NK-92 (cell line): Measurements from ENCODE around the gene TNNC1.
A peak's percentile ranks its signal among the peaks of the same experiment; 100 is the strongest.

Source experiments
- DNase-seq: peaks from one replicate; lab custom pipeline; 2025; ENCODE audit not compliant: unreplicated experiment; lab: John Stamatoyannopoulos, UW

Gene TNNC1

GRCh38 chr3:52458770-52459545 lies 5.1 kb upstream of the TNNC1 start:
- no peak for DNase-seq

GRCh38 chr3:52458031-52458760 lies 4.4 kb upstream of the TNNC1 start:
- no peak for DNase-seq

DNA sequence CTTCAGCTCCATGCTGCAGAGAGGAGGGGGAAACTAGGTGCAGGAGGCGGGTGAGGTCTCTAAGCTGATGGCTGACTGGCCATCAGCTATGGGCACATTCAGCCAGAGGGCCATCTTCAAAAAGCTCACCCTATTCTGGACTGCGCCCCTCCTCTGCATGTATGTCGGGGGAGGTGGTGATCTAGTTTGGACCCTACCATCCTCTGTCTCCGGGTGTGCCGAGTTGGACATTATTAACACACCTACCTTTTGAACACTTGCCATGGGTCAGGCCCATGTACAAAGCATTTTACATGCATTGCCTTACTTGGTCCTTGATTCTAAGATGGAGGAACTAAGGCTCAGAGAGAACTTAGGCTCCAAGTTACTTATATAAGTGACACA lies 3.0 kb upstream of the TNNC1 start:
- no peak for DNase-seq

- DNase-seq: no peak
Measured at GRCh38 chr3:52456169-52456799, 2.4 kb upstream of the TNNC1 start.

DNA sequence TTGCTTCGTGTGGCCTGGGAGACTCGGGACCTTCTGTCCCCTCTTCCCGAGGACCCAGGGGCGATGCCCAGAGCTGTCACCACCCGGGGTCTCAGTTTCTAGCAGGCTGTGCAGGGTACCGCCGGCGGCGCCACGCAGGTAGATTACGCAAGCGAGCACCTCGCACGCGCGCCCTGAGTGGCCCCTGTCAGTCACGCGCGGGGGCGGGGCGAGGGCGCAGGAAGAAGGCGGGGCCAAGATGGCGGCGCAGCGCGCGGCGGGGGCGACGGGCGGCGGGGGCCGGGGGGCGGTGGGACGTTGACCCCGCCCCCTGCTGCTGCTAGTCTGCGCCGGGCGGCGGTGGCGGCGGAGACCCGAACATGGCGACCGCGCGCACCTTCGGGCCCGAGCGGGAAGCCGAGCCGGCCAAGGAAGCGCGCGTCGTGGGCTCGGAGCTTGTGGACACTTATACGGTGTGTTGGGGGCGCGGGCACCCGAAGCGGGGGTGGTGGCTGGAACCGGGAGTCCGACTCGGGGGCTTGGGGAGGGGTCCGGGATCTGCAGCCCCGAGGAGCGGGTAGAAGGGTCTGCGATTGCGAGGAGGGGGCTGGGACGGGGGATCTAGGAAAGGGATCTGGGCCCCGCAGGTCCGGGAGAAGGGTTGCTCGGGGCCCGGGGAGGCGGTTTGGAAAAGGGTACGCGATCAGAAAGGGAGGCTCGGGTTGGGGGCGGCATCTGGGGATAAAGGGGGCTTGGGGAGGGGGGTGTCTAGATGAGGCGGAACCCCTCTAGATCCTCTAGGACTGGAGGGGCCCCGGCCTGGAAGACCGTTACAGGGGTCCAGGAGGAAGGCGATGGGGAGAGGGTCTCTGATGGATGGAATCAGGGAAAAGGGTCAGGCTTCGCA lies 1.7 kb upstream of the TNNC1 start, which contains the start of gene NISCH:
NISCH (plus strand) TSS at position 322 of the 886 bp plus-strand sequence; CDS start at position 360, 38 bp downstream.
- DNase-seq: peak; percentile 71

- no peak for DNase-seq
Measured at GRCh38 chr3:52454938-52455282, 1.1 kb upstream of the TNNC1 start.

- no peak for DNase-seq
Measured at GRCh38 chr3:52454250-52454937, 553 bp upstream of the TNNC1 start.

DNA sequence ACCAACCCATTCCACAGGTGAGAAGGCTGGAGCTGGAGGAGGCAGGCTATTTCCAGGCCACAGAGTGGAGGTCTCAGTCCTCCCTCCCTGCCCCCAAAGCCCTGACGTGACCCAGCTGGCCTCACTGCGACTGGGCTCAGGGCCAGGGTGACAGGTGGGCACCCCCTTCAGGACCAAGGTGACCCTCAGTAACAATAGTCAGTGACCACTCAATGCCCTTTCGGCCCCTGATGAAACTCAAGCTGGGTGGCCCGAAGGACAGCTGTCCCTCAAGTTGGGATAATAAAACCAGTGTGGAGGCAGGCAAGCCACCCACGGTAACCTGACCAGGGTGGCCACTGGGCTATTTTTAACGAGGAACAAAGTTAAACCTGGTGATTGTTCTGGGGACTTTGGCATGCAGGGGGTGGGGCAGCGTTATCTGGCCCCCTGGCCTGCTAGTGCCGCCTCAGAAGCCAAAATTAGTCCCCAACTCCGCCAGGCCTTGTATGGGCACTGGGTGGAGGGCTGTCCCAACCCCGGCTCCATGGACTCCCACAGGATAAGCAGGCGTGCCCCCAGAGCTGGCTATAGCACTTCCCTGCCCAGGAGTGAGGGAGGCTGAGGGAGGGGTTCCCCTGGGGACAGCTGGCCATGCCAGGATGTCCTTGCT lies 1.1 kb downstream of the TNNC1 start:
- no peak for DNase-seq

- DNase-seq: no peak
Measured at GRCh38 chr3:52452126-52452525, 1.7 kb downstream of the TNNC1 start.

DNA sequence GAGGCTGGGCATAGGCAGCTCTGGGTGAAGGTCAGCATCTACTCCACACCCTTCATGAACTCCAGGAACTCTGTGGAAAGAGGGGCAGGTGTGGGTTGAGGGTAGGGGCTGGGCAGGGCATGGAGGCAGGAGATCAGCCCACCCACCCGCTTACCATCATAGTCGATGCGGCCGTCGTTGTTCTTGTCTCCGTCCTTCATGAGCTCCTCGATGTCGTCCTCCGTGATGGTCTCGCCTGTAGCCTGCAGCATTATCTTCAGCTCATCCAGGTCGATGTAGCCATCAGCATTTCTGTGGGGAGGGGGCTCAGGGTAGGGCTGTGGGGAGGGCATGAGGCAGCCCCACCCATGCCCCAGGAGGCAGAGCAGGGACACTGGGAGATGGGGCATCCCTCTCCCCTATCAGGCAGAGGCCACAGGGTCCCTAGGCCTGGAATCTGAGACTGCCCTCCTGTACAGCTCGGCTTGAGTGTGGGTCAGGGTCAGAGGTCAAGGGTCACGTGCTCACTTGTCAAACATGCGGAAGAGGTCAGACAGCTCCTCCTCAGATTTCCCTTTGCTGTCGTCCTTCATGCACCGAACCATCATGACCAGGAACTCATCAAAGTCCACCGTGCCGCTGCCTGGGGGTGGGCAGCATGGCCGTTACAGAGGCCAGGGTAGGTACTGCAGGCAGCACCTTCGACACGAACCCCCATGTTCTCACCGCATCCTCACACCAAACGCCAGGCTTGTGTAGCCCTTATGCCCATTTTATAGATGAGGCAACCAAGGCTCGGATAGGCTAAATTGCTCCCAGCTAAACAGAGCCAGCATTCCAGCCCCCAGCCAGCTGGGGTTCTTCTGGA lies 2.4 kb downstream of the TNNC1 start:
- DNase-seq: no peak

- no peak for DNase-seq
Measured at GRCh38 chr3:52450489-52451236, 3.2 kb downstream of the TNNC1 start.

DNA sequence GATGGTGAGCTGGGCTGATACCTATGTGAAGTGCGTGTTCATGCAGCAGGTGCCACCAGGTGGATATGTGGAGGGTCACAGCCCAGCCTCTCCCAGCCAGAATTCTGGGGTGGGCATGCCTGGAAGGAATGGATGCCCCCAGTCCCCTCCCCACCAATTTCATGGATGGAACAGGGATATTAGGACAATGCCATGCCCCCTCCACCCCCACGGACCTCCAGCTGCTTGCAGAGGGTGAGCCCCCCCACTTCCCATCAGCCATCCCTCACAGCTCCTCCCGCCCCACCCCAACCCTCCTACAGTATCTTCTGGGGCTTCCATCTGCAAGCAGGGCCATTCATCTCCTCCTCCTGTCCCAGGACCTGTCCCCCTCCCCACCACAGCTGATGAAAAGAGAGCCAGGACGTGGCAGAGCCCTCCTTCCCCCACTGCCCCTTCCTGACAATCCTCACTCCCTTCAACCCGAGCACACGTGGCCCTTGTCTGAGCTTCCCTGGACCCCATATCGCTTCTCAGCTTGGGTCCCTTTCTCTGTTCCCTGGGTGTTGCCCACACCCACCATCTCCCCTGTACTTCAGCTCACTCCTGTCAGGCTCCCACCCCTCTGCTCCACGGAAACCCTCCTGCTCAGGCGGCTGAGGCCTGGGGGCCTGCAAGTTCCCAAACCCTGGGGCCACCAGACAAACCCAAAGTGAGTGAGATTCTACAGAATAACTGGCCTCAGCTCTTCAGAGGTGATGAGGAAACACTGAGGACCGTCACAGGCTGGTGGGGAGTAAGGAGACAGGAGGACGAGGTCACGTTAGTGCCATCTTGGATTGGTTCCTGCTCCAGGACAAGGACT lies 6.1 kb downstream of the TNNC1 start:
- no peak for DNase-seq

DNA sequence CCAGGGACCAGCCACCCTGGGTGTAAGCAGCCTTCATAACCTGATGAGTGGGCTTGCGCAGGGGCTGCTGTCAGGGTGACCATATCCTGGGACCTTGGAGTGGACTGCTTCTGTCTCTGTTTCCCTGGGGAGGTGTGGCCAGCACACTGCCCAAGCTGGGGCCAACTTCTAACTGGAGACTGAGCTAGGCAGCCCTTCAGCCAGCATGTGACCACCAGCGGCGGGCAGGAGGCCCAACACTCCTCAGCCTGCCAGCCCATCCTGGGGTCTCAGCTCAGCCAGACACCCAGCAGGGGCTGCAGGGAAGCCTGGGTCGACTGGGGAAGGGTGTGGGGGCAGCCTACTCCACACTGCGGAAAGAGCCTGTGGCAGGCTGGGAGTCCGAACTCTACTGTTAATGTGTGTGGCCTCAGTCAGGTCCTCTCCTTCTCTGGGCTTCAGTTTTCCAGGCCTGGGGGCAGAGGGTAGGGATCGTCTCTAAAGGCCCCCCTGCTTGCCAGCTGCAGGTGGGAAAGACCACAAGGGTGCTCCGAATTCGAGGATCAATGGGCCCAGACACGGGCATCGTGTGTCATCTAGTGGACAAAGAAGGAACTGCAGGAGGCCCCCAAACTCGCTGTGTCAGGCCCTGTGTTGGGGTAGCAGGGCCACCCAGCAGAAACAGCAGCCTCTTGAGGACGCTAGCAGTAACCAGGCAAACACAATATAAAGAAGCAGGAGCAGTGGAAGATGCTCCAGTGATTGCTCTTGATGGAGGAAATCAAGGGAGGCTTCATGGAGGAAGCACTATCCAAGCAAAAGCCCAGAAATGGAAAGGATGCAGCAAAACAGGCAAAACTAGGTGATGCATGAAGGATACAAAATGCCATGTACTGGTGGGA lies 7.0 kb downstream of the TNNC1 start:
- DNase-seq: no peak

- no peak for DNase-seq
Measured at GRCh38 chr3:52446042-52446441, 7.8 kb downstream of the TNNC1 start.

GRCh38 chr3:52444860-52445793 lies 8.7 kb downstream of the TNNC1 start, which contains the start of gene SEMA3G:
SEMA3G (minus strand) TSS chr3:52445103; CDS start chr3:52445027, 76 bp downstream.
- DNase-seq: no peak
